ENCODE measurements around the gene CLCNKA.
"Not testable (repeated sequence)": the region's sequence is repeated elsewhere in the genome, so short reads cannot be mapped to it uniquely, and the experiment has no call there.

Gene CLCNKA

GRCh38 chr1:16041200-16041599 is 19.4 kb downstream of the CLCNKA start:
- no peak for DNase-seq (ENCODE audit: low spot score)

DNA sequence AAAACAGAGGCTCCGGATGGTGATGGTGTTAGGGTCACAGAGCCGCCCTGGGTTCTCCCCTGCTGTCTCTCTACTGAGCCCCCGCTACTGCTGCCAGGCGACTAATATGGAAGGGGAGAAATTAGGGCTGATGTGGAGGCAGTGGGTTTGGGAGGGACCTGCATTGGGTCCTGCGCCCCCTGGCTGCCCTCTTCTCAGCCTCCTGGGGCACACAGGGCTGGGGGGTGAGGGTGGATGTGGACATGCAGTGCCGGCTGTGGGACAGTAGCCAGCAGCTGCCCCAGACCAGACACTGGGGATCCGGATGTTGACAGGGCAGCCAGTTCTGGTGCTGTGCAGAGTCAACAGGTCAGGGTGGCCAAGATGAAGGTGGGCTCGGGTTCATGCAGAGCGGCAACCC is 20.3 kb downstream of the CLCNKA start:
- DNase-seq (ENCODE audit: low spot score), result no peak

DNA sequence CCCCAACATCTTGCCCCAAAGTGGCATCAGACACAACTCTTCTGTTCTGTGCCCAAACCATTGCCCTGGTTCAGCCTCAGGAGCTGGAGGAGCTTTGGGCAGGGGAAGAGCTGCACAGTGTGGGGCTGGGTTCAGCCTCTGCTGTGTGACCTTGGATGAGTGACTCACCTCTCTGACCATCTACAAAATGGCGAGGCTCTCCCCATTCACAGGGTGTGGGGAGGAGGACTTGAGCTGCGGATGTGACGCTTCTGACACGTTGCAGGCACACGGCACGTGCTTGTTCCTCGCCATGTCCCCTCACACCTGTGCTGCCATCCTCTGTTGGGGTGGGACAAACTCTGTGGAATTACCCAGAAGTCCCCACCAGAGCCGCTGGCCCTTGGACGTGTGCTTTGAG is 20.8 kb downstream of the CLCNKA start:
- not testable (repeated sequence) for DNase-seq (ENCODE audit: low spot score)

DNA sequence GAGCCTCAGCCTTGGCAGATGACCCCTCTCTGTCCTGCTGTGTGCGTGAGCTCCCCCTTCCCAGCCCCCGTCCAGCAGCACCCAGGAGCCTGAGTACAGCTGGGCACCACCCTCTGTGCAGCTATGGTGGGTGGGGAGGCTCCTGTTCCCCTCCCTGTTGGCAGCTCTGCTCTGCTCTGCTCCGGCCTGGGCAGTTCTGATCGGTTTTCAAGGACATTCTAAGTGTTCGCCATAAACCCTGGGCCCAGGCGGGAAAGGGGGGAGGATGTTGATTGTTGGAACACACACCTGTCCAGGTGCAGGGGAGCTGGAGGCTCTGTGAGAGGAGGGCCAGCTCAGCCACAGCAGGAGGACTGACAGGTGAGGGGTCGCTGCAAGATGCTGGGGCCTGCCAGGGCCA is 21.7 kb downstream of the CLCNKA start, which contains the start of gene CLCNKB:
Gene CLCNKB, plus strand, starts transcription at position 262 of the 400 bp plus-strand sequence. CDS start 711 bp downstream, outside the sequence.
- DNase-seq (ENCODE audit: low spot score), result no peak

- DNase-seq (ENCODE audit: low spot score), result no peak
Measured at GRCh38 chr1:16043950-16044349, 22.1 kb downstream of the CLCNKA start.

- no peak for DNase-seq (ENCODE audit: low spot score)
Measured at GRCh38 chr1:16046842-16047241, 25.0 kb downstream of the CLCNKA start.

DNA sequence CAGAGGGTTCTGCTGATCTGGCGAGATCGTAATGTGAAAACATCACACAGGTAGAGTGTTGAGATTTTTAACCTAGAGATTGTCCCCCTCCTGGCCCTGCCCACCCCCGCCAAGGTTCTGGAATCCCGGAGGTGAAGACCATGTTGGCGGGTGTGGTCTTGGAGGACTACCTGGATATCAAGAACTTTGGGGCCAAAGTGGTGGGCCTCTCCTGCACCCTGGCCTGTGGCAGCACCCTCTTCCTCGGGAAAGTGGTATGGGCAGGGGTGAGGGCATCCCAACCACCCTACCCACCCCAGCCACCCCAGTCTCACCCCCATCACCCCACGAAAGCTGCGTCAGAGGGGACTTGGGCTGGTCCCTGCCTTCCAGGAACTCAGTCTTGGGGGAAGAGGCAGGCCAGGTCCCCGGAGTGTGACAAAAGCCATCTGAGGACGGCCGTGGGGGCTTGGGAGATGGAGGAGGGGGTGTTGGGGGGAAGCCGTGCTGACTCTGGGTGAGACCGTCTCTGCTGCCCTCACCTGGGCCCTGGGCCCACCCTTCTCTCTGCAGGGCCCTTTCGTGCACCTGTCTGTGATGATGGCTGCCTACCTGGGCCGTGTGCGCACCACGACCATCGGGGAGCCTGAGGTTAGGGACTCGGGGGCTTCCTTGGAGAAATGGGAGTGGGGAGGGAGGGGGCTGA is 26.1 kb downstream of the CLCNKA start:
- no peak for DNase-seq (ENCODE audit: low spot score)

GRCh38 chr1:16048573-16049189 is 26.8 kb downstream of the CLCNKA start:
- peak; percentile 36 for DNase-seq (ENCODE audit: low spot score)

DNA sequence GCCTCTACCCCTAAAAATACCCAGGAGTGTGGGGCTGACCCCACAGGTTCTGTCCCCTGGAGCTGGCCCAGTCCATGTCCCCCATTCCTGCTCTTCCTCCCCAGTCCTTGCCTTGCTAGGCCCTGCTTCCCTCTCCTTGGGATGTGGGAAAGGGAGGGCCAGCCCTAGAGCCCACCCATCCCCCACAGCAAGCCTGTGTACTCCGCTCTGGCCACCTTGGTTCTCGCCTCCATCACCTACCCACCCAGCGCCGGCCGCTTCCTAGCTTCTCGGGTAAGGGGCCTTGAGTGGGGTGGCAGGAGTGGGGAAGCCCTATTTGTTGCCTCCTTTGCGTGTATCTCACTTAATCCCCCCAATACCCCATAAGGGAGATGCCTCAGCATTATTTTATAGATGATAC is 28.5 kb downstream of the CLCNKA start:
- no peak for DNase-seq (ENCODE audit: low spot score)

- DNase-seq (ENCODE audit: low spot score), result no peak
Measured at GRCh38 chr1:16051039-16051438, 29.2 kb downstream of the CLCNKA start.

DNA sequence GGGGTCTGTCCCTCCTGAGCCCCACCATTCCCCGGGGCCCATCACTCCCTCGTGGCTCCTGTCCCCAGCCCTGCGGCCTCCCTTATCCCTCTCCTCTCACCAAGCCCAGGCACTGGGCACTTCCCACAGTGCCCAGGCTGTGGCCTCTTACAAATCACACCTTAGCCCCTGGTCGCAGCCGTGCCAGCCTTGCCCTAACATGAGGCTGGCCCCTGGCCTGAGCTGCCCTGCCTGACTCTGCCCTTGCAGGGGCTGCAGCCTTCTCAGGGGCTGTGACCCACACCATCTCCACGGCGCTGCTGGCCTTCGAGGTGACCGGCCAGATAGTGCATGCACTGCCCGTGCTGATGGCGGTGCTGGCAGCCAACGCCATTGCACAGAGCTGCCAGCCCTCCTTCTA is 30.1 kb downstream of the CLCNKA start:
- DNase-seq (ENCODE audit: low spot score), result not testable (repeated sequence)

- DNase-seq (ENCODE audit: low spot score), result no peak
Measured at GRCh38 chr1:16053781-16054502, 32.1 kb downstream of the CLCNKA start.

GRCh38 chr1:16054598-16055540 is 33.0 kb downstream of the CLCNKA start:
- DNase-seq (ENCODE audit: low spot score), result no peak

GRCh38 chr1:16055613-16056520 is 34.0 kb downstream of the CLCNKA start:
- DNase-seq (ENCODE audit: low spot score), result peak; percentile 79

DNA sequence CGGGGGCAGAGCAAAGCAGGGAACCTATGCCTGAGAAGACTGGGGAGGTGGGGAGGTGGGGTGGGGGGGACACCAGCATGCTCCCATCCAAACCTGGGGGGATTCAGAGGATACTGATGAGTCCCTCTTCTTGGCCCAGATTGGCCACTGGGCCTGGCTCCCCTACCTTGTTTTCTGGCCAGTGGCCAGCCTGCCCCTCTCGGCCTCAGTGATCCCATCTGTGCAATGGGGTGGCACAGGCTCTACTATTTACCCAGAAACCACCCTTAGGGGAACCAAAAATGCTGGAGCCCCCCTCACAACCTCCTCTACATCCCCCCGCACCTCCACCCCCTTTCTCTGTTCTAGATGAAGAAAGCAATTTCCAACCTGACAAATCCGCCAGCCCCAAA is 34.7 kb downstream of the CLCNKA start:
- not testable (repeated sequence) for DNase-seq (ENCODE audit: low spot score)

DNA sequence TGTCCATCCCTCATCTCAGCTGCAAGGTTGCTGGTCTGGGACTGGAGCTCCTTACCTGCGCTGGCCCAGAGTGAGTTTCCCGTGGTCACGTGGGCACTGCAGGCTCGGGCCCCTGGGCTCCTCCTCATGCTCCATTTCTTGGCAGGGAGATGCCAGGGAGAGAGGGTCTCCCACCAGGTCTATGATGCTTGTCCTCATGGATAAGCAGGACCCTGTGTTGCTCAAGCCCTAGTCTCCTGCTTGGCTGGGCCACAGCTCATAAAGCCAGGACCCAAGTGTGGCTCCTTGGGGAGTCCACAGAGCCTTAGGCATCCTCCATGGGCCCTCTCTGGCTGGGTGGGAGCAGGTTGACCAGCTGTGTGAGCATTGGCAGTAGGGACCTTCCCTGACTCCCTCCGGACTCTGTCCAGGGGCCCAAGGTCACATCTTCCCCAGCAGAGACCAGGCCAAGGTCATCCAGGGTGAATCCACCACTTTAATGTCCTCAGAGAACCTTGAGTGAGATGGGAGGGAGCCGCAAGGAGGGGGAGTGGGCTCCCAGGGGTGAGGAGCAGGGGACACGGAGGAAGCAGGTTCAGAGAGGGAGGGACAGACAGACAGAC is 35.6 kb downstream of the CLCNKA start:
- not testable (repeated sequence) for DNase-seq (ENCODE audit: low spot score)

DNA sequence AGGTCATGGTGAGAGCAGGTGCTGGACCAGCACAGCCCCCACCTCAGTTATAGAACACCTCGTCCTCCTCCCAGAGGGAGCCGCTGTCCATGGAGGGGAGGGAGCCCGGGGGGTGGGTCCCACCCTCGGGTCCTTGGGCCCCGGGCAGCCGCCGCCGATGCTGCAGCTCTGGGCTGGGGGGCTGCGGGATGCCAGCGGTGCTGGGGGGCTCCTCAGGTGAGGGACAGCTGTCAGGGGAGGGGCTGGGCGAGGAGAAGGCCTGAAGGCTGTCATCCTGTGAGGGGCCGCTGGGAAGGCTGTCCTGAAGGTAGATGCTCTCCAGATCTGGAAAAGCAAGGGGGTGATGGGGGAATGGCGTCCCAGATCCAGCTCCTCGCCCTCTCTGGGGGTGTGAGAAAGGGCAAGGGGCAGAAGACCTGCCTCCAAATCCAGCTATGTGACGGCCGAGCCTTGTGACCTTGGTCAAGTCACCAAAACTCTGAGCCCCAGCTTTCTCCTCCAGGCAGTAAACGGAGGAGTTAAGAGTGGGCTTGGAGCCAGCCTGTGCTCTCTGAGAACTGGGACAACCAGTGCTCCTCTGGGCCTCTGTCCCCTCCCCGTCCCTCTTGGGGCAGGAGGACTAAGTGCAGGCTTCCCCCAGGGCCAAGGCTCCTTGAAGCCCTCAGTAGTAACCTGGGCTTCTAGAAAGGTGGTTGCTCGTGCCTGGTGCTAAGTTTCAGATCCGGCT is 36.7 kb downstream of the CLCNKA start:
- not testable (repeated sequence) for DNase-seq (ENCODE audit: low spot score)

- no peak for DNase-seq (ENCODE audit: low spot score)
Measured at GRCh38 chr1:16061266-16061665, 39.4 kb downstream of the CLCNKA start.

- DNase-seq (ENCODE audit: low spot score), result not testable (repeated sequence)
Measured at GRCh38 chr1:16061989-16062686, 40.3 kb downstream of the CLCNKA start.
